Activated naive CD8-positive, alpha-beta T cell treated with anti-CD3 and anti-CD28 coated beads, Interleukin-2, amount 10 ng/mL, durations not matched to agents 7 days and 5 days (primary cell): ENCODE results near the gene HNRNPA2B1. TPM values are rescaled to one million over a fixed set of nuclear protein-coding genes. Genes with fewer than 3 reads are reported as not detected.
"Not testable (repeated sequence)": the region's sequence is repeated elsewhere in the genome, so short reads cannot be mapped to it uniquely, and the experiment has no call there.

Experiments used
- ATAC-seq: fragments of 150-1000 bp; cut with Tn5 transposase; one replicate; pipeline ENCODE4 v1.10.0; 2021; ENCODE audit warnings: low read depth, moderate library complexity
- POLR2A ChIA-PET: fragments of 350-600 bp; sonication (Branson Sonifier 250); formaldehyde crosslinking; loops from one replicate; lab custom pipeline; 2021; ENCODE audit warnings: antibody characterized with exemption; lab: Charles Lee
- DNase-seq: peaks from one replicate; pipeline ENCODE4 v3.0.0; 2021
- H3K27ac Mint-ChIP-seq: one replicate; pipeline ENCODE4 v1.8.0; 2022; ENCODE audit warnings: mild to moderate bottlenecking, mixed read lengths
- H3K27me3 Mint-ChIP-seq: one replicate; pipeline ENCODE4 v1.8.0; 2022; ENCODE audit warnings: mild to moderate bottlenecking, moderate library complexity, mixed read lengths
- H3K36me3 Mint-ChIP-seq: one replicate; pipeline ENCODE4 v1.8.0; 2021; ENCODE audit warnings: mild to moderate bottlenecking, mixed read lengths
- H3K4me1 Mint-ChIP-seq: one replicate; pipeline ENCODE4 v1.8.0; 2021; ENCODE audit warnings: mixed read lengths
- H3K4me3 Mint-ChIP-seq: one replicate; pipeline ENCODE4 v1.8.0; 2022; ENCODE audit warnings: mild to moderate bottlenecking, moderate library complexity, mixed read lengths
- H3K9me3 Mint-ChIP-seq: one replicate; pipeline ENCODE4 v1.8.0; 2021; ENCODE audit warnings: mixed read lengths
- total RNA-seq, 2 experiments: library from RNA; stranded (reverse); gene quantifications; one replicate each; pipeline ENCODE4 v1.2.3, GENCODE V29; 2021

The HNRNPA2B1 gene
- total RNA-seq, 2 experiments from 2014 or later: 653 to 667 TPM

DNA sequence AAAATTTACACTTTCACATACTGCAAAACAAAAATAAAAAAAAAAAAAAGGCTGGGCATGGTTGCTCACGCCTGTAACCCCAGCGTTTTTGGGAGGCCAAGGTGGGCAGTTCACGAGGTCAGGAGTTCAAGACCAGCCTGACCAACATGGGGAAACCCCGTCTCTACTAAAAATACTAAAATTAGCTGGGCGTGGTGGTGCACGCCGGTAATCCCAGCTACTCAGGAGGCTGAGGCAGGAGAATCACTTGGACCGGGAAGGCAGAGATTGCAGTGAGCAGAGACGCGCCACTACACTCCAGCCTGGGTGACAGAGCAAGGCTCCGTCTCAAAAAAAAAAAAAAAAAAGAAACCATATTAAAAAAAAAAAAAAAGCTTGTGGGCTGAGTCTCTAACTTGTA lies 5.8 kb downstream of the HNRNPA2B1 start:
- H3K9me3 Mint-ChIP-seq, H3K27me3 Mint-ChIP-seq, DNase-seq, ATAC-seq: not testable (repeated sequence)
- POLR2A ChIA-PET: interaction anchor here (0.6 to 5.2 kb wide), 18 partner anchors 7 to 337 kb away, joined by 3 to 51 read pairs (median 5); partner anchors contain the start of genes CBX3, HNRNPA2B1 and NFE2L3
- Mint-ChIP-seq H3K4me1 (peaks cover 70% of the 10 kb centered on the region), H3K27ac (peak overlapping the region; percentile 82), H3K36me3 (peaks cover 85% of the 10 kb centered on the region), H3K4me3 (peak overlapping the region; percentile 85)

DNA sequence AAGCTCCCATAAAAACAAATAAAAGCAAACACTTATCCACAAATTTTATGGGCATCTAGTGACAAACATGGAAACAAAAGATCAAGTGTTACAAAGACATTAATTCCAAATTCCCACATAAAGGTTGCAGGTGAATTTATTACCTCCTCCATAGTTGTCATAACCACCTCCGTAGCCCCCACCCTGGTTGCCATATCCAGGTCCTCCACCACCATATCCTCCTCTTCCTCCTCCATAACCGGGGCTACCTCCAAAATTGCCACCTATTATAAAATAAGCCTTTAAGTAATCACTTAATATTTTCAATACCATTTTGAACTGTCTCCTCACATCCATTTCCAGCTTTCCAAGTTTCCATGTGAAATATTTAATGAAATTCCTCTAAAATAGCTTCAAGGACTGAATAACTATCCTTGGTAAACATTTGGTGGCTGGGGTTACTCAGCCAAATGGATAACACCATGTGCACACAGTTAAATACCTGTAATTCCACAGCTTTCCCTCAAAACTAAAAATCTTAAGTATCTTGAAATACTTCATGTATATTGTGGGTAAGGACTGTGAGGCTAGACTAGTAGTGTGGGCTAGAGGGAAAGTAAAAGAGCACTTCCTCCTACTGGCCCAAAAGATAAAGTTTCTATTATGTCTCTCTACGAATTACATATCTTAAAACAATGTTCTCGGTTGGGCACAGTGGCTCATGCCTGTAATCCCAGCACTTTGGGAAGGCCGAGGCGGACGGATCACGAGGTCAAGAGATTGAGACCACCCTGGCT lies 6.9 kb downstream of the HNRNPA2B1 start:
- ATAC-seq (peak; percentile 35), DNase-seq (no peak)
- peak overlapping the region; percentile 85 for H3K4me3 Mint-ChIP-seq
- H3K27me3 Mint-ChIP-seq: no peaks in the 10 kb centered on the region
- H3K4me1 Mint-ChIP-seq: peaks cover 79% of the 10 kb centered on the region
- H3K36me3 Mint-ChIP-seq: peaks cover 80% of the 10 kb centered on the region
- H3K9me3 Mint-ChIP-seq: no peaks in the 10 kb centered on the region
- H3K27ac Mint-ChIP-seq: peak overlapping the region; percentile 82
- POLR2A ChIA-PET: interaction anchor here (1.1 to 5.2 kb wide), 10 partner anchors 8 to 104 kb away, joined by 3 to 51 read pairs (median 6); partner anchors contain the start of genes CBX3, HNRNPA2B1, NFE2L3 and SNX10

DNA sequence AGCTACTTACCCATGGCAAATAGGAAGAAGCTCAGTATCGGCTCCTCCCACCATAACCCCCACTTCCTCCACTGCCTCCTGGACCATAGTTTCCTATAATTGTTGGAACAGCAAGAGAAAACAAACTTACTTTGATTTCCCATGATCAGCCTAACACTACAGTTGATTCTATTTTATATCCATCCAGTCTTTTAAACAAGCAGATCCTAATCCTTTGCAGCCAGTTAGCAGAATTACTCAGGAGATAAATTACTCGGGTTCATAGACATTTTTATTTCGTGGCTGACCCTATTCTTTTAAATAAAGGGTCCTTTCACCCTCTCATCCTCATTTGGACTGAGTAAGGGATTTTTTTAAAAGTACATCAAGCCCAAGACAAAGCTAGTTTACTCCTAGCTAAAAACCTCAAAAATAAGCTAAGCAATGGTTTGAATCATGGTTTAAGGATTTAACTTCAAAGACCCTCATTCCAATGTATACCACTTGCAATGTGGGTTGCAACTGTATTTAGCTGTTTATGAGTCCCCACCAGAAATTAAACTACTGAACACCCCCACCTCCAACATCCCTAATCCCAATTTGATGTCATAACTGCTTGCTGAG lies 8.0 kb downstream of the HNRNPA2B1 start:
- Mint-ChIP-seq H3K36me3 (peaks cover 76% of the 10 kb centered on the region), H3K27ac (peak overlapping the region; percentile 55), H3K4me1 (peaks cover 84% of the 10 kb centered on the region), H3K27me3 (no peaks in the 10 kb centered on the region), H3K9me3 (no peaks in the 10 kb centered on the region), H3K4me3 (peak overlapping the region; percentile 85)
- no peak for ATAC-seq
- POLR2A ChIA-PET: interaction anchor here (0.7 to 5.2 kb wide), 13 partner anchors 9 to 103 kb away, joined by 3 to 51 read pairs (median 5); partner anchors contain the start of genes CBX3, HNRNPA2B1, NFE2L3 and SNX10
- no peak for DNase-seq

DNA sequence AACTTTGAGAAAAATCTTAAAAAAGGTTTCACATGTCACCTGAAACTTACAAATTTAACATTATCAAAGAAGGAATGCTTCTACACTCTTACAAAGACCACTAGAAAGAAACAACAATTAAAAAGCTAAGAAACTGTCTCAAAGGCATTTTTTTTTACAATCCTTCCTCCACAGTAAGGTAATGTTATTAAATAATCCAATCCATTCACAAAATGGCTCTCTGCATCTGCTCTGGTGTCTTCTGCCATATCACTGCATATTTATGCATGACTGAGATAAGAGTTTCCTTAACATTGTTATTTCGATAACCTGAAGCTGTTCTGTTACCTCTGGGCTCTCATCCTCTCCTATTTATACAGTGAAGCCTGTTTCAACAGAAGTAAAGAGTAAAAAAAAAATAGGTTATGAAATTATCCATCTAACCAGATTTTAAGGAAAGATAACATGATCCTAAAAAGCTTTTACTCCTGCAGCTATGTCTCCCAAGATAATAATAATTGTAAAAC lies 8.5 kb downstream of the HNRNPA2B1 start:
- POLR2A ChIA-PET: interaction anchor here (0.8 to 5.2 kb wide), 11 partner anchors 9 to 101 kb away, joined by 3 to 51 read pairs (median 6); partner anchors contain the start of genes CBX3, HNRNPA2B1, NFE2L3 and SNX10
- no peaks in the 10 kb centered on the region for H3K27me3 Mint-ChIP-seq
- DNase-seq: no peak
- peaks cover 75% of the 10 kb centered on the region for H3K36me3 Mint-ChIP-seq
- H3K4me3 Mint-ChIP-seq: peak overlapping the region; percentile 85
- no peaks in the 10 kb centered on the region for H3K9me3 Mint-ChIP-seq
- ATAC-seq: no peak
- H3K4me1 Mint-ChIP-seq: peaks cover 84% of the 10 kb centered on the region
- H3K27ac Mint-ChIP-seq: peak overlapping the region; percentile 55

DNA sequence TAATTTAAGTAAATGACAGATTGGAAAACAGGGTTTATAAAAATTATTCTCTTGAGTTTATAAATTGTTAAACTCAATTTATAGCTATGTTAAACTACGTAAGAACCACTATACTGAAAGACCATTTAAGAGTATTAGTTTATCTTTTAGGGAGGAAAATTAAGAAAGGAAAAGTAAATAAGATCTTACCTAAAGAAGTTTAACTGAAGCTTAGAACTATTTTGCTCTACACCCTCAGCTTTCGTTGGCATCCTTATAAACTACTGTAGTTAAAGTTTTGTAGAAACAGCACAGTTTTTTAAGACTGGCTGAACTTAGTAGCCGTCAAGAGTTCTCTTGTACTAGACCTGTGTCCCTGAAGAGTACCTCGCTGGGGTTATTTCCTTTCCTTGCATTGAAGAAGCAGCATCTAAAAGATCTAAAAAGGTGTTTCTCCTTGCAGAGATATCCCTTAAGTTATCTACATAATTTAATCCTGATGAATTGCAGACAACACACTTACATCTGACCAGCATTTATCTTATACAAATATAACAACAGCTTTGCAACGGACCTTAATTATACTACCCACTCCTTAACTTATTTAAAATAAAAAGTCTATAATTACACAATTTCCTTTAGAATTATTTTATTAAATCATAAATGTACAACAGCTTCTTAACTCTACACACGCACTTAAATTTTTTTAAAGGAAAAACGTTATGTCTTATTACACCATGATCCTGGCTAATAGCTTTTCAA lies 9.1 kb downstream of the HNRNPA2B1 start:
- H3K9me3 Mint-ChIP-seq: no peaks in the 10 kb centered on the region
- H3K4me1 Mint-ChIP-seq: peaks cover 81% of the 10 kb centered on the region
- H3K27me3 Mint-ChIP-seq: no peaks in the 10 kb centered on the region
- no peak for DNase-seq
- H3K27ac Mint-ChIP-seq: peak overlapping the region; percentile 55
- no peak for ATAC-seq
- peaks cover 69% of the 10 kb centered on the region for H3K36me3 Mint-ChIP-seq
- POLR2A ChIA-PET: interaction anchor here (0.6 to 5.2 kb wide), 11 partner anchors 8 to 1768 kb away, joined by 3 to 51 read pairs (median 6); partner anchors contain the start of genes CBX3, HNRNPA2B1 and NFE2L3
- no peak overlapping the region for H3K4me3 Mint-ChIP-seq

GRCh38 chr7:26190417-26190869 lies 10.1 kb downstream of the HNRNPA2B1 start:
- DNase-seq (no peak), ATAC-seq (no peak)
- Mint-ChIP-seq H3K4me3 (no peak overlapping the region), H3K9me3 (no peaks in the 10 kb centered on the region), H3K27me3 (no peaks in the 10 kb centered on the region), H3K27ac (peak overlapping the region; percentile 61), H3K4me1 (peaks cover 81% of the 10 kb centered on the region), H3K36me3 (peaks cover 64% of the 10 kb centered on the region)
- POLR2A ChIA-PET: interaction anchor here (1.6 to 5.2 kb wide), 4 partner anchors 11 to 99 kb away, joined by 4 to 51 read pairs (median 22); partner anchors contain the start of genes CBX3 and HNRNPA2B1

DNA sequence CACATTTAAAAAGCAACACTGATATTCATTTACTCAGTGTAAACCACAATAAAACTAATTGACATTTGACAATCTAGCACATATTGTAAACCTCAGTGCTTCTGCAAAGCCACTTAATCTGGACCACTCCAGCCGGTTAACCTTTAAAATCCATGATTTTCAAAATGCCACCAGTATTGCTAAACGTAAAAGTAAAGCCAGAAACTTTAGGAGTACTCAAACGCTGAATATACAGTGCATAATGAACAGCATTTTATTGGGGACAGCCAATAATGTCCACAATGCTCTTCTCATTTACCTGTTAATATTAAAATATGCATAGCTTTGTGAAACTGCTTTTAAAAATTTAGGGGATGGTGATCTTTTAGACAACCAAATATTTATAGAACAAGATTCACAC lies 10.8 kb downstream of the HNRNPA2B1 start:
- H3K27ac Mint-ChIP-seq: no peak overlapping the region
- ATAC-seq (no peak), DNase-seq (no peak)
- H3K9me3 Mint-ChIP-seq: no peaks in the 10 kb centered on the region
- no peaks in the 10 kb centered on the region for H3K27me3 Mint-ChIP-seq
- H3K36me3 Mint-ChIP-seq: peaks cover 65% of the 10 kb centered on the region
- POLR2A ChIA-PET: interaction anchor here (0.9 to 5.9 kb wide), 7 partner anchors 10 to 129 kb away, joined by 3 to 107 read pairs (median 5); partner anchors contain the start of genes CBX3, HNRNPA2B1 and NFE2L3
- H3K4me1 Mint-ChIP-seq: peaks cover 81% of the 10 kb centered on the region
- H3K4me3 Mint-ChIP-seq: no peak overlapping the region

DNA sequence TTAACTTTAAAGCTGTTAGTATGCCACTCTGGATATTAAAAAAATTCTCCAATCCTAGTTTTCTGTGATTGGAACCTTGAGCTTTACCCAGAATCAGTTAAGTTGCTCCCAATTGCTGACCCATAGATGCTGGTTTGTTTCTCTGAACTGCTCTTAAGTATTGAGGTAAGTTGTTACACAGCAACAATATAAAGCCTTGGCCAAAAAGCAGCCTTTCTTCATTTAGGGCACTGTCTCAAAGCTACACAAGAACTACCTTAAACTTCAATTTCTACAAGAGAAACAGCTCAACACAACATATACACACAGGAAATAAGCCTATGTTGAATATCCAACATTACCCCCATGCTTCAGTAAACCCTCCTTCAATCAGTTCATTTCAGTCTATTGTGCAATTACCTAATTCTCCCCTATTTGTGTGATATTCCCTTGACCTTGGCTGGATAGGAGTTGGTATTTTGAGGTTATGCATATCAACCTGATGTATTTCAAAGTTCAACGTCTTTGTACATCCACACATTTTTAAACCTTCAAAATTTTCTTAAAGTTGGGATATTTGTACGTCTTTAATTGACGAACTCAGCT lies 11.5 kb downstream of the HNRNPA2B1 start:
- Mint-ChIP-seq H3K27ac (peak overlapping the region; percentile 1), H3K4me1 (peaks cover 74% of the 10 kb centered on the region), H3K27me3 (no peaks in the 10 kb centered on the region), H3K4me3 (no peak overlapping the region), H3K9me3 (no peaks in the 10 kb centered on the region), H3K36me3 (peaks cover 58% of the 10 kb centered on the region)
- POLR2A ChIA-PET: interaction anchor here (0.7 to 5.9 kb wide), 14 partner anchors 9 to 296 kb away, joined by 3 to 107 read pairs (median 5); partner anchors contain the start of genes CBX3, HNRNPA2B1 and NFE2L3
- ATAC-seq (no peak), DNase-seq (no peak)

DNA sequence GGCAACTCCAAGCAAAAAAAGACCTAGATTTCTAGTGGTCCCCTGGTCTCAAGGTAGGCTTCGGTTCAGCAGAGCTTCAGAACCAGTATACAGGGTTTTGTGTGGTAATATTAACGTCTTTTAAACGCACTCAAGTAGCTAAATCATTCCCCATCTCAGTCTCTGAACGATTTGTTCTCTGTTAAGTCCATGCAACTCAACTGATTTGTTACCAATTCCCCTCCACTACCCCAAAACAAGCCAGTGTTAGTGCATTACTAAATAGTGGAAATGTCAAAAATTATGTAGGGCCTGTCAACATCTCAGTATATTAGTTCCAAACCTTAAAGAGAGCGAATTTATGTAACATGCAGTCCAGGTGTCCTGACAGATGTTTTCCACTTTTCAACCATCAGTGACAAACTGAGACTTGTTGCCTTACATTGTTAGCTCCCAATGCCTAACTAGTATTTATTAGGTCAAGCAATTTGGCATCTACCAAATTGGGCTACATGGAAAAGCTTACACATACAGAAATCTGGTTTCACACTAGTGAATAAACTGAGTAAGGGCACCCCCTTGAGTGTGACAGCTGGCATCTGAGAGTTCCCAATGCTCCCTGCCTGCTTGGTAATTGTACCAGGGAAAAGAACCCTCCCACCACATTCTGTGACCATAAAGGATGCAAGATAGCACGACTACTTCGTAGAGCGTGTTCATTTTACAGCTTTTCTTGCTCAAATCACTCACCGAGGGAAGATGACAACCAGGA lies 12.2 kb downstream of the HNRNPA2B1 start:
- H3K4me3 Mint-ChIP-seq: no peak overlapping the region
- peak overlapping the region; percentile 37 for H3K27ac Mint-ChIP-seq
- H3K36me3 Mint-ChIP-seq: peaks cover 52% of the 10 kb centered on the region
- H3K9me3 Mint-ChIP-seq: no peaks in the 10 kb centered on the region
- POLR2A ChIA-PET: interaction anchor here (0.7 to 5.9 kb wide), 15 partner anchors 11 to 296 kb away, joined by 3 to 107 read pairs (median 5); partner anchors contain the start of genes CBX3, HNRNPA2B1 and NFE2L3
- H3K4me1 Mint-ChIP-seq: peaks cover 67% of the 10 kb centered on the region
- DNase-seq: no peak
- no peaks in the 10 kb centered on the region for H3K27me3 Mint-ChIP-seq
- peak; percentile 6 for ATAC-seq

- H3K4me1 Mint-ChIP-seq: peaks cover 60% of the 10 kb centered on the region
- H3K4me3 Mint-ChIP-seq: peak overlapping the region; percentile 44
- peaks cover 44% of the 10 kb centered on the region for H3K36me3 Mint-ChIP-seq
- POLR2A ChIA-PET: interaction anchor here (0.6 to 5.9 kb wide), 13 partner anchors 12 to 178 kb away, joined by 3 to 107 read pairs (median 6); partner anchors contain the start of genes CBX3, HNRNPA2B1 and NFE2L3
- no peaks in the 10 kb centered on the region for H3K27me3 Mint-ChIP-seq
- H3K9me3 Mint-ChIP-seq: no peaks in the 10 kb centered on the region
- peak; percentile 6 for ATAC-seq
- H3K27ac Mint-ChIP-seq: peak overlapping the region; percentile 73
- DNase-seq: no peak
Observed at GRCh38 chr7:26187380-26188205, 13.0 kb downstream of the HNRNPA2B1 start.
